B cell (primary cell): Measurements from ENCODE around the gene CCNDBP1. TPM values are rescaled to one million over a fixed set of nuclear protein-coding genes. Genes with fewer than 3 reads are reported as not detected.

Experiments used
- ATAC-seq: fragments of 200-7000 bp; cut with Tn5 transposase; one replicate; pipeline ENCODE4 v1.10.0; 2021; ENCODE audit warnings: low read depth, mild to moderate bottlenecking, moderate number of reproducible peaks, moderate library complexity
- CTCF ChIA-PET: fragments of 350-600 bp; sonication (Branson Sonifier 250); formaldehyde crosslinking; loops from one replicate; lab custom pipeline; 2021; ENCODE audit warnings: antibody characterized with exemption, inconsistent platforms; lab: Charles Lee
- POLR2A ChIA-PET: fragments of 350-600 bp; sonication (Branson Sonifier 250); formaldehyde crosslinking; loops from one replicate; lab custom pipeline; 2021; ENCODE audit warnings: antibody characterized with exemption; lab: Charles Lee
- DNase-seq: peaks from one replicate; pipeline ENCODE4 v3.0.0; 2013
- H2AFZ ChIP-seq: 2 replicates; pipeline ENCODE4 v1.6.1; 2012; ENCODE audit warnings: mild to moderate bottlenecking, low read depth, low read length; ENCODE audit not compliant: insufficient read depth, poor library complexity, severe bottlenecking
- H3K27ac ChIP-seq, 2 donors: 1 replicate in 1 of 2; 2 replicates in 1 of 2; pipeline ENCODE4 v1.5.1; 2012 to 2013; ENCODE audit warnings: low read length in 2 of 2, mild to moderate bottlenecking in 2 of 2, moderate library complexity in 1 of 2
- H3K27me3 ChIP-seq, 4 experiments: fragments of 200-600 bp in 1 of 4; sonication (generic) in 1 of 4; replicated peaks in 1 of 4; 1 replicate in 2 of 4; 2 replicates in 2 of 4; pipeline versions ENCODE4 v1.6.1 to v1.7.0; 2013 to 2016; ENCODE audit warnings: low read length in 3 of 4, mild to moderate bottlenecking in 2 of 4, mixed read lengths in 1 of 4, moderate library complexity in 1 of 4; ENCODE audit not compliant: insufficient read depth in 4 of 4, control insufficient read depth in 3 of 4; ENCODE audit errors: control extremely low read depth in 1 of 4
- H3K36me3 ChIP-seq, 2 experiments: replicated peaks in 1 of 2; 1 replicate in 1 of 2; 2 replicates in 1 of 2; pipeline versions ENCODE4 v1.6.1 to v1.7.1; 2013; ENCODE audit warnings: low read length in 1 of 2; ENCODE audit not compliant: insufficient read depth in 2 of 2, control insufficient read depth in 1 of 2; ENCODE audit errors: control extremely low read depth in 1 of 2, extremely low read depth in 1 of 2
- H3K4me1 ChIP-seq, 2 donors: fragments of 200-600 bp in 1 of 2; sonication (generic) in 1 of 2; 1 replicate in 1 of 2; 2 replicates in 1 of 2; pipeline versions ENCODE4 v1.5.1 to v1.6.1; 2013 to 2017; ENCODE audit warnings: low read length in 2 of 2; ENCODE audit not compliant: control insufficient read depth in 2 of 2, insufficient read depth in 2 of 2
- H3K4me2 ChIP-seq: replicated peaks from 2 replicates; pipeline ENCODE3; 2012; ENCODE audit warnings: mild to moderate bottlenecking, low read depth, low read length; ENCODE audit not compliant: poor library complexity, severe bottlenecking
- H3K4me3 ChIP-seq, 5 experiments: fragments of 200-600 bp in 1 of 5; sonication (generic) in 1 of 5; 1 replicate in 3 of 5; 2 replicates in 2 of 5; pipeline versions ENCODE4 v1.5.1 to v1.7.0; 2011 to 2016; ENCODE audit warnings: low read length in 4 of 5, mild to moderate bottlenecking in 4 of 5, low read depth in 2 of 5, control low read depth in 1 of 5, moderate library complexity in 1 of 5; ENCODE audit not compliant: insufficient read depth in 1 of 5; ENCODE audit errors: control extremely low read depth in 1 of 5, extremely low read depth in 1 of 5
- H3K79me2 ChIP-seq: fragments of 200-600 bp; sonication (generic); one replicate; pipeline ENCODE4 v1.6.0; 2016; ENCODE audit warnings: low read length; ENCODE audit not compliant: control insufficient read depth, insufficient read depth
- H3K9ac ChIP-seq: fragments of 200-600 bp; sonication (generic); 2 replicates; pipeline ENCODE4 v1.6.1; 2017; ENCODE audit warnings: mild to moderate bottlenecking, low read length, moderate library complexity
- H3K9me3 ChIP-seq, 3 donors: one replicate each; pipeline versions ENCODE4 v1.6.1 to v1.7.1; 2013; ENCODE audit warnings: low read length in 2 of 3; ENCODE audit not compliant: control insufficient read depth in 2 of 3, insufficient read depth in 1 of 3; ENCODE audit errors: control extremely low read depth in 1 of 3
- H4K20me1 ChIP-seq: 2 replicates; pipeline ENCODE4 v1.6.0; 2012; ENCODE audit warnings: mild to moderate bottlenecking, low read length; ENCODE audit not compliant: insufficient read depth, control insufficient read depth, poor library complexity, severe bottlenecking
- H3K27ac Mint-ChIP-seq: one replicate; pipeline ENCODE4 v1.8.0; 2021; ENCODE audit warnings: mixed read lengths
- H3K27me3 Mint-ChIP-seq: one replicate; pipeline ENCODE4 v1.8.0; 2021; ENCODE audit warnings: mixed read lengths
- H3K4me1 Mint-ChIP-seq: one replicate; pipeline ENCODE4 v1.8.0; 2021; ENCODE audit warnings: mixed read lengths
- H3K4me3 Mint-ChIP-seq: one replicate; pipeline ENCODE4 v1.8.0; 2021; ENCODE audit warnings: mixed read lengths
- H3K9me3 Mint-ChIP-seq: one replicate; pipeline ENCODE4 v1.8.0; 2022; ENCODE audit warnings: mixed read lengths; ENCODE audit not compliant: insufficient read depth
- CTCF ChIP-seq: fragments of 200-600 bp; IDR thresholded peaks from one replicate; pipeline ENCODE4 v1.8.0; 2022; ENCODE audit warnings: antibody characterized with exemption, mild to moderate bottlenecking
- EZH2 ChIP-seq: IDR thresholded peaks from 2 replicates; pipeline ENCODE4 v1.6.1; 2012; ENCODE audit warnings: borderline replicate concordance, low read depth, mild to moderate bottlenecking, moderate library complexity, low read length; ENCODE audit not compliant: insufficient read depth, poor library complexity, severe bottlenecking
- WGBS: methylation state at CpG from one replicate; pipeline ENCODE4 v1.1.5; 2013; ENCODE audit warnings: missing lambda C conversion rate; ENCODE audit not compliant: insufficient coverage; 5-methylcytosine and 5-hydroxymethylcytosine counted together
- intact Hi-C: fragments of 100-400 bp; cut with micrococcal nuclease; formaldehyde crosslinking; loops from one replicate; pipeline ENCODE4 v1.10.0; 2022
- polyA plus RNA-seq: library from polyadenylated mRNA; depleted of rRNA; stranded (reverse); fragments of >200 nt; gene quantifications from 2 replicates; pipeline ENCODE4 v1.2.3, GENCODE V29; 2012
- total RNA-seq, 2 donors: library from RNA; stranded (reverse); fragments of 120-200 nt in 1 of 2; gene quantifications; 1 replicate in 1 of 2; 2 replicates in 1 of 2; pipeline versions ENCODE4 v1.2.3 to v1.2.4, GENCODE V29; 2013 to 2022

CCNDBP1 gene
- total and polyA plus RNA-seq, 2 donors (not counting 1 experiment from before 2014, with no cell fraction given) = 111 to 113 TPM

GRCh38 chr15:43151688-43152087 is 33.5 kb upstream of the CCNDBP1 start:
- Histone ChIP-seq H3K36me3 (peaks cover 6 to 77% of the 10 kb centered on the region in 2 experiments), H2AFZ (no peak overlapping the region), H3K9ac (no peak overlapping the region), H3K27me3 (no peaks in the 10 kb centered on the region), H3K4me1 (no peaks in the 10 kb centered on the region), H3K27ac (no peak overlapping the region), H3K9me3 (no peaks in the 10 kb centered on the region), H3K4me2 (no peak overlapping the region), H3K4me3 (no peak overlapping the region), H3K79me2 (peaks cover 7% of the 10 kb centered on the region), H4K20me1 (no peaks in the 10 kb centered on the region)
- no CpG with 5 or more reads among the region's 2 CpGs for WGBS
- peaks cover 4% of the 10 kb centered on the region for H3K4me1 Mint-ChIP-seq
- H3K9me3 Mint-ChIP-seq = no peaks in the 10 kb centered on the region
- H3K27ac Mint-ChIP-seq = no peak overlapping the region
- H3K4me3 Mint-ChIP-seq = no peak overlapping the region
- ChIA-PET POLR2A (no interaction called here), CTCF (no interaction called here)
- intact Hi-C loops = no loop called here
- H3K27me3 Mint-ChIP-seq = no peaks in the 10 kb centered on the region
- TF ChIP-seq CTCF (no peak), EZH2 (no peak)
- ATAC-seq (no peak), DNase-seq (no peak)

GRCh38 chr15:43153269-43153668 is 31.9 kb upstream of the CCNDBP1 start:
- POLR2A ChIA-PET = no interaction called here
- no peaks in the 10 kb centered on the region for H3K9me3 ChIP-seq
- Mint-ChIP-seq H3K27ac (no peak overlapping the region), H3K4me3 (no peak overlapping the region), H3K4me1 (peaks cover 4% of the 10 kb centered on the region), H3K9me3 (no peaks in the 10 kb centered on the region), H3K27me3 (no peaks in the 10 kb centered on the region)
- H3K27ac ChIP-seq = peak overlapping the region in 1 of 2 donors; percentile 1
- intact Hi-C loops = no loop called here
- no peak for TF ChIP-seq EZH2
- TF ChIP-seq CTCF = no peak
- no peak overlapping the region for H3K4me3 ChIP-seq
- no peaks in the 10 kb centered on the region for H3K4me1 ChIP-seq
- H3K4me2 ChIP-seq = no peak overlapping the region
- no peak overlapping the region for H2AFZ ChIP-seq
- CTCF ChIA-PET = no interaction called here
- H3K27me3 ChIP-seq = no peaks in the 10 kb centered on the region
- peaks cover 7% of the 10 kb centered on the region for H3K79me2 ChIP-seq
- H4K20me1 ChIP-seq = no peaks in the 10 kb centered on the region
- peaks cover 10 to 70% of the 10 kb centered on the region in 2 experiments for H3K36me3 ChIP-seq
- no peak overlapping the region for H3K9ac ChIP-seq
- DNase-seq = no peak
- no peak for ATAC-seq
